ENCODE measurements around the gene MYO16.

DNA sequence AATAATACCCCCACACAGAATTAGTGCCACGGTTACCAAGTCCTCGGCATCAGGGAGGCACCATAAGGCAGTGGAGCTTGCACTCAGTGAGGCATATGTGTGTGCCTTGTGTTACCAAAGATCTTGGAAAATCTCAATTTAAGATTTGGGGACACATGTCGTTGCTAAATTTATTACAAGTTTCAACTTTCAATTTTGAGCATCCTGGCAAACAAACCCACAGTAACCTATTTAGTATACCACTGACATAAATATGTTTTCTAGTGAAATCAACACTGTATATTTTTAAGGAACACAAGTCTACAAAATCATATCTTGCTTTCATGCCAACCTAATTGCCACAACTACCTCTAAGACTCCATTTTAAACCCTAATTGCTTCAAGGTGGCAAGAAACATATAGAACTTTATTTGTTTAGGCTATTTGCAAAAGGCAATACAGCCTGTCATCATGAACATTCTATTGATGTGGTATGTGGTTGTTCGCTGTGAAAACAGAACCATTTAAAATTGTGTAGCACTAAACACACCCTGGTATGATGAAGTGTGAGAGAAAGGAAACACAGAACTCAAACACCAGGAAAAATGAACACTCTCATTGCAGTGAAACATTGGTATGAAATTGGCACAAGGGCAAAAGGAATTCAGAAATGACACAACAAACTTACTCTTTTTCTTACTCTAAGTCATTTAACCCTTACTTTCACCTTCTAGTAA is 625.9 kb downstream of the MYO16 start:
- TF ChIP-seq, protein P1, sequence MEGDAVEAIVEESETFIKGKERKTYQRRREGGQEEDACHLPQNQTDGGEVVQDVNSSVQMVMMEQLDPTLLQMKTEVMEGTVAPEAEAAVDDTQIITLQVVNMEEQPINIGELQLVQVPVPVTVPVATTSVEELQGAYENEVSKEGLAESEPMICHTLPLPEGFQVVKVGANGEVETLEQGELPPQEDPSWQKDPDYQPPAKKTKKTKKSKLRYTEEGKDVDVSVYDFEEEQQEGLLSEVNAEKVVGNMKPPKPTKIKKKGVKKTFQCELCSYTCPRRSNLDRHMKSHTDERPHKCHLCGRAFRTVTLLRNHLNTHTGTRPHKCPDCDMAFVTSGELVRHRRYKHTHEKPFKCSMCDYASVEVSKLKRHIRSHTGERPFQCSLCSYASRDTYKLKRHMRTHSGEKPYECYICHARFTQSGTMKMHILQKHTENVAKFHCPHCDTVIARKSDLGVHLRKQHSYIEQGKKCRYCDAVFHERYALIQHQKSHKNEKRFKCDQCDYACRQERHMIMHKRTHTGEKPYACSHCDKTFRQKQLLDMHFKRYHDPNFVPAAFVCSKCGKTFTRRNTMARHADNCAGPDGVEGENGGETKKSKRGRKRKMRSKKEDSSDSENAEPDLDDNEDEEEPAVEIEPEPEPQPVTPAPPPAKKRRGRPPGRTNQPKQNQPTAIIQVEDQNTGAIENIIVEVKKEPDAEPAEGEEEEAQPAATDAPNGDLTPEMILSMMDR (conservative IDR thresholded peaks at IDR 0.05; ENCODE audit: low read depth, low read length) = no peak
- no peak for TF ChIP-seq EZH2 (IDR thresholded peaks at IDR 0.05; ENCODE audit: borderline replicate concordance, low read depth, low read length, poor library complexity, severe bottlenecking)
